GM12875 (cell line): ENCODE data around the gene WT1.

Source experiments
- H3K4me3 ChIP-seq: one replicate; pipeline ENCODE4 v1.5.1; 2011; ENCODE audit warnings: low read depth, low read length, control low read depth
- CTCF ChIP-seq: IDR thresholded peaks from 2 replicates; pipeline ENCODE4 v1.5.1; 2011; ENCODE audit warnings: low read depth, mild to moderate bottlenecking, control low read depth, inconsistent platforms, low read length, moderate library complexity, borderline replicate concordance; ENCODE audit not compliant: insufficient read depth

WT1 gene

GRCh38 chr11:32344946-32345345 is 90.4 kb downstream of the WT1 start:
- no peak overlapping the region for H3K4me3 ChIP-seq
- TF ChIP-seq CTCF = no peak

GRCh38 chr11:32343325-32344008 is 91.9 kb downstream of the WT1 start:
- no peak overlapping the region for H3K4me3 ChIP-seq
- no peak for TF ChIP-seq CTCF

- TF ChIP-seq CTCF = no peak
- H3K4me3 ChIP-seq = no peak overlapping the region
Observed at GRCh38 chr11:32341620-32342613, 93.4 kb downstream of the WT1 start.

GRCh38 chr11:32340181-32340580 is 95.2 kb downstream of the WT1 start:
- TF ChIP-seq CTCF = no peak
- no peak overlapping the region for H3K4me3 ChIP-seq
